ENCODE data around the gene KATNB1.
"Not testable (repeated sequence)": the region's sequence is repeated elsewhere in the genome, so short reads cannot be mapped to it uniquely, and the experiment has no call there.

Gene KATNB1

DNA sequence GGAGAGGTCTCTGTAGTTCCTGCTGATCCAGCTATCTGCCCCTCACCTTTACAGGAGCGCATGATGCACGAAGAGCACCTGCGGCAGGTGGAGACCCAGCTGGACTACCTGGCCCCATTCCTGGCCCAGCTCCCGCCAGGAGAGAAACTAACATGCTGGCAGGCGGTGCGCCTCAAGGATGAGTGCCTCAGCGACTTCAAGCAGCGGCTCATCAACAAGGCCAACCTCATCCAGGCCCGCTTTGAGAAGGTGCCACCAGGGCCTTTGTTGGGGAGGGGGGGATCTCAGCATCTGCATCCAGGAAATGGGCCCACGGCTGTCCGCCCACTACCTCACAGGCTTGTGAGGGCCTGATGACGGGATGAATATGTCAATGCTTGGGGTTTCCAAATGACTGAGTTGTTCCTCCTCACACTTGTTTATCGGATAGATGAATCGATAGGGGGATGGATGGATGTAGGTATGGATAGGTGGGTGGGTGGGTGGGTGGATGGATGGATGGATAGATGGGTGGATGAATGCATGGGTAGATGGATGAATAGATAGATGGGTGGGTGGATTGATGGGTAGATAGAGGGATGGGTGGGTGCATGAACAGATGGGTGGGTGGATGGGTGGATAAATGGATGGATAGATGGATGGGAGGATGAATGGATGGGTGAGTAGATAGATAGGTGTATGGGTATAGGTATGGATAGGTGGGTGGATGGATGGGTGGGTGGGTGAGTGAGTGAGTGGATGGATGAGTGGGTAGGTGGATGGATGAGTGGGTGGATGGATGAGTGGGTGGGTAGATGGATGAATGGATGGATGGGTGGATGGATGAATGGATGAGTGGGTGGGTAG lies 7.0 kb upstream of the KATNB1 start:
- H3K4me1 ChIP-seq (ENCODE audit: control insufficient read depth in 1 of 2, insufficient read depth in 2 of 2, low read length in 2 of 2): no peaks in the 10 kb centered on the region
- no peaks in the 10 kb centered on the region for H3K36me3 ChIP-seq (ENCODE audit: control insufficient read depth in 1 of 2, insufficient read depth in 2 of 2, low read length in 2 of 2)
- H3K9me3 ChIP-seq (ENCODE audit: control insufficient read depth in 1 of 2, low read length in 2 of 2): no peaks in the 10 kb centered on the region
- no peak overlapping the region for H3K27ac ChIP-seq (ENCODE audit: low read length)
- no peaks in the 10 kb centered on the region for H3K27me3 ChIP-seq (ENCODE audit: low read depth, low read length)
- H3K4me3 ChIP-seq (ENCODE audit: low read depth in 1 of 2, low read length in 2 of 2): no peak overlapping the region

DNA sequence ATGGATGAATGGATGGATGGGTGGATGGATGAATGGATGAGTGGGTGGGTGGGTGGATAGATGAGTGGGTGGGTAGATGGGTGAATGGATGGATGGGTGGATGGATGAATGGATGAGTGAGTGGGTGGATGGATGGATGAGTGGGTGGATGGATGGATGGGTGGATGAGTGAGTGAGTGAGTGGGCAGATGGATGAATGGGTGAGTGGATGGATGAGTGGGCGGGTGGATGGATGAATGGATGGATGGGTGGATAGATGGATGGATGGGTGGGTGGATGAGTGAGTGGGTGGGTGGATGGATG lies 6.4 kb upstream of the KATNB1 start:
- Histone ChIP-seq H3K4me1 (ENCODE audit: control insufficient read depth in 1 of 2, insufficient read depth in 2 of 2, low read length in 2 of 2) (no peaks in the 10 kb centered on the region), H3K36me3 (ENCODE audit: control insufficient read depth in 1 of 2, insufficient read depth in 2 of 2, low read length in 2 of 2) (no peaks in the 10 kb centered on the region), H3K27me3 (ENCODE audit: low read depth, low read length) (no peaks in the 10 kb centered on the region), H3K9me3 (ENCODE audit: control insufficient read depth in 1 of 2, low read length in 2 of 2) (no peaks in the 10 kb centered on the region), H3K27ac (ENCODE audit: low read length) (no peak overlapping the region), H3K4me3 (ENCODE audit: low read depth in 1 of 2, low read length in 2 of 2) (no peak overlapping the region)

DNA sequence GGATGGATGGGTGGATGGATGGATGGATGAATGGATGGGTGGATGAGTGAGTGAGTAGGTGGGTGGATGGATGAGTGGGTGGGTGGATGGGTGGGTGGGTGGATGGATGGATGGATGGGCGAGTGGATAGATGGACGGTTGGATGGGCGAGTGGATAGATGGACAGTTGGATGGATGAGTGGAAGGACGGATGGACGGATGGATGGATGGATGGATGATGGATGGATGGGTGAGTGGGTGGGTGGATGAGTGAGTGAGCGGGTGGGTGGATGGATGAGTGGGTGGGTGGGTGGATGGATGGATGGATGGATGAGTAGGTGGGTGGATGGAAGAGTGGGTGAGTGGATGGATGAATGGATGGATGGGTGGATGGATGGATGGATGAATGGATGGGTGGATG lies 5.7 kb upstream of the KATNB1 start:
- H3K4me1 ChIP-seq (ENCODE audit: control insufficient read depth in 1 of 2, insufficient read depth in 2 of 2, low read length in 2 of 2); H3K36me3 ChIP-seq (ENCODE audit: control insufficient read depth in 1 of 2, insufficient read depth in 2 of 2, low read length in 2 of 2); H3K4me3 ChIP-seq (ENCODE audit: low read depth in 1 of 2, low read length in 2 of 2); H3K9me3 ChIP-seq (ENCODE audit: control insufficient read depth in 1 of 2, low read length in 2 of 2); H3K27me3 ChIP-seq (ENCODE audit: low read depth, low read length); H3K27ac ChIP-seq (ENCODE audit: low read length): not testable (repeated sequence)

DNA sequence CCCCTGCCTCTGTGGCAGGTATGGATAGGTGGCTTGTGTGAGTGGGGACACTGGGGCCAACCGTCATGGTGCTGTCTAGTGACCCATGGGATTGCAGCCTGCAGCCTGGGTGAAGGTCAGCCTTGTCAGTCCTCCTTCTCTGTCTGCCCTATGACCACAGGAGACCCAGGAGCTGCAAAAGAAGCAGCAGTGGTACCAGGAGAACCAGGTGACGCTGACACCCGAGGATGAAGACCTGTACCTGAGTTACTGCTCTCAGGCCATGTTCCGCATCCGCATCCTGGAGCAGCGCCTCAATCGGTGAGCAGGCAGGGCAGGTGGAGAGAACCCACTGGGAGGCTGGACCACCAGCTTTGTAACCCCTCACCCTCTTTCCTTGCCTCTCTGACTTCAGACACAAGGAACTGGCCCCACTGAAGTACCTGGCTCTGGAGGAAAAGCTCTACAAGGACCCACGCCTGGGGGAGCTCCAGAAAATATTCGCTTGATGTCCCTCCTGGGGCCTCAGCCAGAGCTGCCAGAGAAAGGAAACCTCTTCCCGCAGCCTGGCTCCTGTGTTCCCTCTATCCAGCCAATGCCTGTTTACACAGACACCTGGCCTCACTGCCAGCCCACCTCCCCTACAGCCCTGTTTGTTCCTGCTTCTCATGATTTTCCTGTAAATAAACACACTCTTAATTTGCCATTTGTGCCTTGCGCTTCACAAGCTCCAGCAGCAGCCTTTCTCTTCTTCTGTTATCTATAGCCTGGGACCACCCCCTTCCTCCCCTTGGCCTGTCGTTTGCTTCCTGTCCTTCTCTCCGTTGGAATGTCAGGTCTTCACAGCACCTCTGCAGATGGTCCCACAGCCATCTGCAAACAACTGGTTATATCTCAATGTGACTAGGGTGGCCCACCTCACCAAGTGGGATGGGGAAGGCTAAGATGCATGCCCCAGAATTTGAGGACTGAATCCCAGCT lies 4.5 kb upstream of the KATNB1 start:
- H3K4me1 ChIP-seq (ENCODE audit: control insufficient read depth in 1 of 2, insufficient read depth in 2 of 2, low read length in 2 of 2): peaks cover 0 to 8% of the 10 kb centered on the region in 2 donors
- H3K4me3 ChIP-seq (ENCODE audit: low read depth in 1 of 2, low read length in 2 of 2): no peak overlapping the region
- H3K9me3 ChIP-seq (ENCODE audit: control insufficient read depth in 1 of 2, low read length in 2 of 2): no peaks in the 10 kb centered on the region
- no peak overlapping the region for H3K27ac ChIP-seq (ENCODE audit: low read length)
- no peaks in the 10 kb centered on the region for H3K27me3 ChIP-seq (ENCODE audit: low read depth, low read length)
- no peaks in the 10 kb centered on the region for H3K36me3 ChIP-seq (ENCODE audit: control insufficient read depth in 1 of 2, insufficient read depth in 2 of 2, low read length in 2 of 2)

DNA sequence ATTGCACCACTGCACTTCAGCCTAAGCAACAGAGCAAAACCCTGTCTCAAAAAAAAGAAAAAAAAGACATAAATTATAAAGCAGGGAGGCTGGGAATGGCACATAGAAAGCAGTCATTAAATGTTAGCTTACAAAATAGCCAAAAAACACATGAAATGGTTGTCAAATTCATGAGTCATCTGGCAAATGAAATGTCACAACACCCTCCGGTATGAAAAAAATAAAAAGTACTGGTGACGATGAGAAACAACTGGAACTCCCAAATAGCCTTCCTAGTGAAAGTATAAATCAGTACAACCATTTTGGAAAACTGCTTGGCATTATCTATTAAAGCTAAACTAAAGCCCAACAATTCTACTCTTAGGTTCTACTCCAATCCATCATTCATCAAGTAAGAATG lies 3.5 kb upstream of the KATNB1 start:
- Histone ChIP-seq H3K36me3 (ENCODE audit: control insufficient read depth in 1 of 2, insufficient read depth in 2 of 2, low read length in 2 of 2) (no peaks in the 10 kb centered on the region), H3K27me3 (ENCODE audit: low read depth, low read length) (no peaks in the 10 kb centered on the region), H3K9me3 (ENCODE audit: control insufficient read depth in 1 of 2, low read length in 2 of 2) (no peaks in the 10 kb centered on the region), H3K4me3 (ENCODE audit: low read depth in 1 of 2, low read length in 2 of 2) (no peak overlapping the region), H3K27ac (ENCODE audit: low read length) (no peak overlapping the region), H3K4me1 (ENCODE audit: control insufficient read depth in 1 of 2, insufficient read depth in 2 of 2, low read length in 2 of 2) (peaks cover 0 to 17% of the 10 kb centered on the region in 2 donors)

DNA sequence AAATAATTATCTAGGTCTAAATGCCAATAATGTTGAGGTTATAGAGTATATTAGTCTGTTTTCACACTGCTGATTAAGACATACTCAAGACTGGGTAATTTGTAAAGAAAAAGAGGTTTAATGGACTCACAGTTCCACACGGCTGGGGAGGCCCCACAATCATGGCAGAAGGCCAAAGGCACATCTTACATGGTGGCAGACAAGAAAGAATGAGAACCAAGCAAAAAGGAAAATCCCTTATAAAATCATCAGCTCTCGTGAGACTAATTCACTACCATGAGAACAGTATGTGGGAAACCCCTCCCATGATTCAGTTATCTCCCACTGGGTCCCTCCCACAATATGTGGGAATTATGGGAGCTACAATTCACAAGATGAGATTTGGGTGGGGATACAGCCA lies 2.9 kb upstream of the KATNB1 start:
- peaks cover 0 to 21% of the 10 kb centered on the region in 2 donors for H3K4me1 ChIP-seq (ENCODE audit: control insufficient read depth in 1 of 2, insufficient read depth in 2 of 2, low read length in 2 of 2)
- H3K36me3 ChIP-seq (ENCODE audit: control insufficient read depth in 1 of 2, insufficient read depth in 2 of 2, low read length in 2 of 2): no peaks in the 10 kb centered on the region
- H3K4me3 ChIP-seq (ENCODE audit: low read depth in 1 of 2, low read length in 2 of 2): no peak overlapping the region
- H3K27ac ChIP-seq (ENCODE audit: low read length): no peak overlapping the region
- no peaks in the 10 kb centered on the region for H3K27me3 ChIP-seq (ENCODE audit: low read depth, low read length)
- no peaks in the 10 kb centered on the region for H3K9me3 ChIP-seq (ENCODE audit: control insufficient read depth in 1 of 2, low read length in 2 of 2)

DNA sequence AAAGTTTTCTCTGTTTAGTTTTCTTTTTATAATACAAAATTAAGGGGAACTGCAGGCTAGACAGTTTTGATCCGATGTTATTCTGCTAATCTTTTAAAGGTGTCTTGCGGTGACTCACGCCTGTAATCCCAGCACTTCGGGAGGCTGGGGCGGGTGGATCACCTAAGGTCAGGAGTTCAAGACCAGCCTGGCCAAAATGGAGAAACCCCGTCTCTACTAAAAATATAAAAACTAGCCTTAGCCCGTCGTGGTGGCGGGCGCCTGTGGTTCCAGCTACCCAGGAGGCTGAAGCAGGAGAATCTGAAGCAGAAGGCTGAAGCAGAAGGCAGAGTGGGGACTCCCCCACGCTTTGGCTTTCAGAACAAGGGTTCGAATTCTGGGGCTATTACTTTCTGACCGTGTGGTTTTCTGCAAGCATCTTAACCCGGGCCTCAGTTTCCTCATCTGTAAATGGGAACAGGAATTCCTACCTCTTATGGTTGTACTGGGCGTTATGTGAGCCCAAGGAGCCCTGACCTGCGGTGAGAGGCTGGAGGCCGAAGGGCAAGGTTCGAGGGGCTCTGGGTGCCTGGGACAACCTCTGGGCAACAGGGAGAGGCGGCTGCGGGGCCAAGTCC lies 1.2 kb upstream of the KATNB1 start:
- H3K27me3 ChIP-seq (ENCODE audit: low read depth, low read length): no peaks in the 10 kb centered on the region
- H3K9me3 ChIP-seq (ENCODE audit: control insufficient read depth in 1 of 2, low read length in 2 of 2): no peaks in the 10 kb centered on the region
- peak overlapping the region; percentile 90 for H3K27ac ChIP-seq (ENCODE audit: low read length)
- H3K4me3 ChIP-seq (ENCODE audit: low read depth in 1 of 2, low read length in 2 of 2): peak overlapping the region; percentile 75 to 94
- H3K36me3 ChIP-seq (ENCODE audit: control insufficient read depth in 1 of 2, insufficient read depth in 2 of 2, low read length in 2 of 2): no peaks in the 10 kb centered on the region
- H3K4me1 ChIP-seq (ENCODE audit: control insufficient read depth in 1 of 2, insufficient read depth in 2 of 2, low read length in 2 of 2): peaks cover 0 to 21% of the 10 kb centered on the region in 2 donors

DNA sequence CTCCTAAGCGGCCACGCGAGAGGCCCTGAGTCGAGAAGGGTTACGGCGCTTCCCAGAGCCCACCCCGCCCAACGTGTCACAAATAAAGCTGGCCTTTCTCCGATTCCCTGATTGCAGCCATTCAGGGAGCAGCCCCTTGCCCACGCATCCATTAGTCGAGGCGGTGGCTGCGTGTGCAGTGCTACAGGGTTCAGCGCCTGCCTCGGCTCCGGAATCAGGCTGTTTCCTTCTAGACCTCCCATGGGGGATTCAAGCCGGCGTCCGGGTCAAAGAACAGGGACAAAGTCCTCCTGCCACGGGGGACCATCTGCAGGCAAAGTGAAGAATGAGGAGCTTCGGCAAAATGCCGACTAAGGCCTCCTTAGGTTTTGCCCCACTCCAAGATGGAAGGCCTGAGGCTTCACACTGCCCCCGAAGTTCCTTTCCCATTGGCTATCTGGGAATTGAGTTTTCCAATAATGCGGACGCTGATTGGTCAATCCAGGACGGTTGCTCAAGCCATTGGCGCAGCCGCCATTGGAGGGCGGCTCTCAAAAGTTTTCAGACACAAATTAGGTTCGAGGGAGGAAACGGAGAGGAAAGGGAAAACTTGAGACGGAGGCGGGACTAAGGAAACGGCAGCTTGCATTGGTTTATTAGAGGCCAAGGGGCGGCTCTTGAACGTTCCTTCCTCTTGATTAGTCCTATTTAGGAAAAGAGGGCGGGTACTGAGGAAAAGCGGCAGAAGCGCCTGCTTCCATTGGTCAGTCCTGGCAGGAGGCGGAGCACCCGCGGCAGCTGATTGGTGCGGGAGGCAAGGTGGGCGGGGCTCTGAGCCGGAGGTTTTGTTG lies 430 bp upstream of the KATNB1 start:
- Histone ChIP-seq H3K27me3 (ENCODE audit: low read depth, low read length) (no peaks in the 10 kb centered on the region), H3K4me3 (ENCODE audit: low read depth in 1 of 2, low read length in 2 of 2) (peak overlapping the region; percentile 94 to 95), H3K27ac (ENCODE audit: low read length) (peak overlapping the region; percentile 90), H3K9me3 (ENCODE audit: control insufficient read depth in 1 of 2, low read length in 2 of 2) (no peaks in the 10 kb centered on the region), H3K36me3 (ENCODE audit: control insufficient read depth in 1 of 2, insufficient read depth in 2 of 2, low read length in 2 of 2) (no peaks in the 10 kb centered on the region), H3K4me1 (ENCODE audit: control insufficient read depth in 1 of 2, insufficient read depth in 2 of 2, low read length in 2 of 2) (peaks cover 0 to 21% of the 10 kb centered on the region in 2 donors)

DNA sequence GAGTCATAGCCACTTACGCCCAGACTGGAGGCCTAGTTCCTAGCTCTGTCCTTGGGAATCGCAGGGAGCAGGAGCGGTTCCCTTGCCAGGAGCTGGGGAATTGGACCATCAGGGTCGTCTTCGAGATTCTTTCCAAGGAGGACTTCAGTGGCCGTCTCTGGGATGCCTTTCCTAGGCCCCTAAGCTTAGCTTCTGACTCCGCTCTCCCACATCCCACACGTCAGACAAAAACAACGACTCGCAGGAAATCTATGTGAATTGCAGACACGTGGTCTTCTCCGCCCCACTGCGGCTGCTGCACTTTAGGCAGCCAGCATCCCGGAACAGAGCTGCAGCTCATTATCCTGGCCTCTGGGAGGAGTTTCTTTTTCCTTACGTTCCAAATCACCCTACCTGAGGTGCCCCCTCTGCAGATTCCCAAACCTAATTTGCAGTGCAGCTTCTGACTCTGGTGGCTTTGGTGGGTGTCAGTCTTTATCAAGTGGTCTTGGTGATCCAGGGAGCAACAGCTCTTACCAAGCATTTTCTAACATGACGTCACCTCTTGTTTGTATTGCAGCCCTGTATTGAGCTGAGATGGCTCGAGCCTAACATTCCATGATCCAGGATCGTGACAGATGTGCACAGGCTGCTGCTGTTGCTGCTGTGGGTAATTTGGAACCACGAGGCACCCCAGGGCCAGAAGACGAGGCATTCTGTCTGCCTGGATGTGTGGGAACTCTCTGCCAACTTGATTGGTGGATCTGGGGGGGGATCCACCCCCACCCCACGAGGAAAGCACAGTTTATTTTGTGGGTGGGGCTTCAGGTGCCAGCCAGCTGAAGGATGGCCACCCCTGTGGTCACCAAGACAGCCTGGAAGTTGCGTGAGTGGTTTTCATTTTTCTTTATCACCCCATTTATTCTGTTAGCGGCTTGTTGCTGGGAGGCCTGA lies 1.1 kb downstream of the KATNB1 start:
- H3K27ac ChIP-seq (ENCODE audit: low read length): peak overlapping the region; percentile 77
- no peaks in the 10 kb centered on the region for H3K27me3 ChIP-seq (ENCODE audit: low read depth, low read length)
- peaks cover 0 to 4% of the 10 kb centered on the region in 2 donors for H3K36me3 ChIP-seq (ENCODE audit: control insufficient read depth in 1 of 2, insufficient read depth in 2 of 2, low read length in 2 of 2)

DNA sequence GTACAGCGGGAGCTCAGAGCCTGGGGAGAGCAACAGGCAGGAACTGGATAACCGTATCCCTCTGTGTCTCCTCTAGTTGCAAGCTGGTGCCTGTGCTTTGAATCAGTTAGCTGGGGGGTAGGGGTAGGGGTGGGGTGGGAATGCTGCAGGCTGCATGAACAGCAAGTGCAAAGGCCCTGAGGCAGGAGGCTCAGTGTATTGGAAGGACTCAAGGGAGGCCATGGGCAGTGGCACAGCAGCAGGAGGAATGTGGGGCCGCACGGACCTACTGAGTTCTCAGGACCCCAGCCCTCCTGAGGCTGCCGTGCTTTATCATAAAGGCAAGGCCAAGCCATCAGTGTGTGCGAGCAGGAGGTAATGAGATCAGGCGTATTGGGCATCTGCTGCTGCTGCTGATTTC lies 3.3 kb downstream of the KATNB1 start:
- no peaks in the 10 kb centered on the region for H3K9me3 ChIP-seq (ENCODE audit: control insufficient read depth in 1 of 2, low read length in 2 of 2)
- no peak overlapping the region for H3K4me3 ChIP-seq (ENCODE audit: low read depth in 1 of 2, low read length in 2 of 2)

More for the DNA sequence above, 1.1 kb downstream of the KATNB1 start:
- Histone ChIP-seq H3K4me3 (ENCODE audit: low read depth in 1 of 2, low read length in 2 of 2) (peak overlapping the region; percentile 79 to 95), H3K4me1 (ENCODE audit: control insufficient read depth in 1 of 2, insufficient read depth in 2 of 2, low read length in 2 of 2) (peaks cover 0 to 21% of the 10 kb centered on the region in 2 donors), H3K9me3 (ENCODE audit: control insufficient read depth in 1 of 2, low read length in 2 of 2) (no peaks in the 10 kb centered on the region)

More for the DNA sequence above, 3.3 kb downstream of the KATNB1 start:
- no peak overlapping the region for H3K27ac ChIP-seq (ENCODE audit: low read length)
- peaks cover 7 to 19% of the 10 kb centered on the region in 2 donors for H3K36me3 ChIP-seq (ENCODE audit: control insufficient read depth in 1 of 2, insufficient read depth in 2 of 2, low read length in 2 of 2)
- no peaks in the 10 kb centered on the region for H3K27me3 ChIP-seq (ENCODE audit: low read depth, low read length)
- peaks cover 0 to 21% of the 10 kb centered on the region in 2 donors for H3K4me1 ChIP-seq (ENCODE audit: control insufficient read depth in 1 of 2, insufficient read depth in 2 of 2, low read length in 2 of 2)

All from muscle layer of duodenum (tissue), 2 donors.